Measurements from ENCODE around the gene CASP10. TPM values are rescaled to one million over a fixed set of nuclear protein-coding genes. Genes with fewer than 3 reads are reported as not detected.
A peak's percentile ranks its signal among the peaks of the same experiment; 100 is the strongest.

CASP10 gene
- polyA plus RNA-seq (2012; rRNA removed): 0.12 and 0.31 TPM in 2 replicates
- polyA plus RNA-seq (2012; cell fraction: cytosol; rRNA removed): 0.17 and 0.21 TPM in 2 replicates
- polyA plus RNA-seq (2012; cell fraction: nucleus; rRNA removed): 0.11 and 0.74 TPM in 2 replicates

GRCh38 chr2:201182650-201183364 lies at the start of gene CASP10:
TSS of gene CASP10 (plus strand) at chr2:201183141. CDS start at chr2:201185778, 2,637 bp downstream.
- Histone ChIP-seq H3K79me2 (ENCODE audit: insufficient read depth) (no peaks in the 10 kb centered on the region), H3K36me3 (replicated peaks in 1 of 2; ENCODE audit: control insufficient read depth in 1 of 2, insufficient read depth in 2 of 2, low read length in 1 of 2) (no peaks in the 10 kb centered on the region), H3K4me3 (ENCODE audit: low read depth in 2 of 2, low read length in 1 of 2) (no peak within 1 kb of the TSS), H3K9me3 (no peaks in the 10 kb centered on the region), H3K27ac (ENCODE audit: low read depth in 2 of 2, low read length in 1 of 2) (no peak within 1 kb of the TSS), H3K9ac (no peak within 1 kb of the TSS), H3F3A (replicated peaks; ENCODE audit: insufficient read depth) (no peaks in the 10 kb centered on the region), H3K9me2 (no peaks in the 10 kb centered on the region), H3K4me1 (ENCODE audit: control insufficient read depth in 1 of 2, insufficient read depth in 2 of 2, low read depth in 1 of 2, low read length in 1 of 2) (no peaks in the 10 kb centered on the region), H3K4me2 (no peak within 1 kb of the TSS), H2AFZ (ENCODE audit: low read depth) (peak within 1 kb of the TSS; percentile 33; the same call in 1 of the 2 replicates), H4K20me1 (ENCODE audit: insufficient read depth) (no peaks in the 10 kb centered on the region), H3K27me3 (ENCODE audit: insufficient read depth) (no peaks in the 10 kb centered on the region)
- DNase-seq: no peak
- CTCF ChIA-PET: interaction anchor here (0.6 to 1.2 kb wide), 2 partner anchors 25 to 49 kb away, joined by 3 read pairs; no protein-coding TSS in a partner anchor
- TF ChIP-seq SIN3A (IDR thresholded peaks at IDR 0.05; ENCODE audit: borderline replicate concordance, low read depth, low read length) (no peak), ELF1 (IDR thresholded peaks at IDR 0.05) (no peak), RFX5 (IDR thresholded peaks at IDR 0.05; ENCODE audit: low read length) (no peak), RCOR1 (IDR thresholded peaks at IDR 0.05; ENCODE audit: low read length) (no peak), EP300 (IDR thresholded peaks at IDR 0.05; ENCODE audit: borderline replicate concordance in 1 of 2, low read depth in 1 of 2, low read length in 1 of 2) (no peak), CHD2 (IDR thresholded peaks at IDR 0.05; ENCODE audit: low read length, partially characterized antibody) (no peak), GATA2 (CRISPR knock-in tag; IDR thresholded peaks at IDR 0.05) (no peak), PBX3 (IDR thresholded peaks at IDR 0.05) (no peak), EZH2phosphoT487 (IDR thresholded peaks at IDR 0.05; ENCODE audit: borderline replicate concordance, low read depth) (no peak), FOXM1 (IDR thresholded peaks at IDR 0.05; ENCODE audit: low read depth) (no peak), ZBTB33 (IDR thresholded peaks at IDR 0.05; ENCODE audit: borderline replicate concordance, low read depth) (no peak), YY1 (IDR thresholded peaks at IDR 0.05; ENCODE audit: low read depth) (no peak), TEAD4 (IDR thresholded peaks at IDR 0.05; ENCODE audit: borderline replicate concordance, insufficient read depth) (no peak), POLR2AphosphoS5 (IDR thresholded peaks at IDR 0.05; ENCODE audit: low read depth, low read length) (no peak), JUND (IDR thresholded peaks at IDR 0.05) (no peak), RAD21 (IDR thresholded peaks at IDR 0.05; ENCODE audit: low read length) (no peak), MEF2A (IDR thresholded peaks at IDR 0.05; ENCODE audit: borderline replicate concordance, low read depth) (no peak), CTCF (IDR thresholded peaks at IDR 0.05) (no peak), NFIC (IDR thresholded peaks at IDR 0.05; ENCODE audit: borderline replicate concordance) (no peak), GABPA (IDR thresholded peaks at IDR 0.05; ENCODE audit: low read depth) (no peak)
- POLR2A ChIA-PET: no interaction called here
- 67% methylated on average over 11 of the region's 11 CpGs for WGBS (ENCODE audit: low lambda C conversion rate)

All from SK-N-SH (cell line).